Gastroesophageal sphincter (tissue), 3 donors: ENCODE measurements around the gene MTMR12.

Experiments
- CTCF ChIP-seq, 4 experiments: fragments of 200-600 bp in 2 of 4; fragments of 450-650 bp in 2 of 4; sonication (generic) in 1 of 4; IDR thresholded peaks; one replicate each; pipeline ENCODE4 v1.5.1; 2017 to 2019; ENCODE audit warnings: antibody characterized with exemption in 4 of 4, mild to moderate bottlenecking in 2 of 4, moderate library complexity in 2 of 4
- EP300 ChIP-seq: sonication (generic); formaldehyde crosslinking; IDR thresholded peaks from one replicate; pipeline ENCODE4 v1.6.1; 2017; ENCODE audit warnings: antibody characterized with exemption, mild to moderate bottlenecking
- POLR2A ChIP-seq, 2 donors: fragments of 450-650 bp; IDR thresholded peaks; one replicate each; pipeline ENCODE4 v1.6.1; 2017; ENCODE audit warnings: antibody characterized with exemption in 2 of 2, mild to moderate bottlenecking in 2 of 2, moderate library complexity in 1 of 2
- POLR2AphosphoS5 ChIP-seq: sonication (generic); formaldehyde crosslinking; IDR thresholded peaks from one replicate; pipeline ENCODE4 v1.6.1; 2017; ENCODE audit warnings: antibody characterized with exemption

- TF ChIP-seq CTCF (IDR thresholded peaks at IDR 0.05) (no peak), POLR2A (IDR thresholded peaks at IDR 0.05) (no peak), POLR2AphosphoS5 (no peak), EP300 (no peak)
Observed at GRCh38 chr5:32241034-32241783, 71.5 kb downstream of the MTMR12 start.
